ENCODE data around the gene USP36. TPM values are rescaled to one million over a fixed set of nuclear protein-coding genes. Genes with fewer than 3 reads are reported as not detected.
A peak's percentile ranks its signal among the peaks of the same experiment; 100 is the strongest.
"Not testable (repeated sequence)": the region's sequence is repeated elsewhere in the genome, so short reads cannot be mapped to it uniquely, and the experiment has no call there.

The USP36 gene
- total RNA-seq, 1 donor from 2014 or later = 59.0 TPM

DNA sequence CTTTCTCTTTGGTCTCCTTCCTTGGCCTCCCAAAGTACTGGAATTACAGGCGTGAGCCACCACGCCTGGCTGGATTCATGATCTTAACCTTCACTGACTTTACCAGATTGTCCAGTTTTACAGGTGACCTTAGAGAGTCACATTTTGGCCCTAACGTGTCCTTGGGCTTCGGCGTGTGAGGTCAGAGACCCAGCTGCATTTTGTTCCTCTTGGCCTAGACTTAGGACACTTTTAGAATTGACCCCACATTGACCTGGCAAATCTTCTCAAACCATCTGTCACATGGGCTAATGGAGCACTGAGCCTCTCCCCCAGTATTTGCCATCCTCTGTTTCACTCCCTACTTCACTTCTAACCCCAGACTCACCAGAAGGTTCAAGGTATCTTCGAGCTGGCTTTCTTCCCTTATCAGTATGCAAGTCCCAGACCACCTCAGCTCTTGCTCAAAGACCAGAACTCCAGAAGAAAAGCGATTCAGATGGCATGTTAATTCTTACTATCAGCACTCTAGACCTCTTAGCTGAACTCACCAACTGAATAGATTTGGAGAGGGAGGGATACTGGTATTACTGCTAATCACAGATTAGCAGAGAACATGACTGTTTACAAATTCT is 56.8 kb downstream of the USP36 start:
- no peaks in the 10 kb centered on the region for H3K9me3 Mint-ChIP-seq
- no peak for DNase-seq (ENCODE audit: low read depth, low spot score)
- TF ChIP-seq, protein P1, sequence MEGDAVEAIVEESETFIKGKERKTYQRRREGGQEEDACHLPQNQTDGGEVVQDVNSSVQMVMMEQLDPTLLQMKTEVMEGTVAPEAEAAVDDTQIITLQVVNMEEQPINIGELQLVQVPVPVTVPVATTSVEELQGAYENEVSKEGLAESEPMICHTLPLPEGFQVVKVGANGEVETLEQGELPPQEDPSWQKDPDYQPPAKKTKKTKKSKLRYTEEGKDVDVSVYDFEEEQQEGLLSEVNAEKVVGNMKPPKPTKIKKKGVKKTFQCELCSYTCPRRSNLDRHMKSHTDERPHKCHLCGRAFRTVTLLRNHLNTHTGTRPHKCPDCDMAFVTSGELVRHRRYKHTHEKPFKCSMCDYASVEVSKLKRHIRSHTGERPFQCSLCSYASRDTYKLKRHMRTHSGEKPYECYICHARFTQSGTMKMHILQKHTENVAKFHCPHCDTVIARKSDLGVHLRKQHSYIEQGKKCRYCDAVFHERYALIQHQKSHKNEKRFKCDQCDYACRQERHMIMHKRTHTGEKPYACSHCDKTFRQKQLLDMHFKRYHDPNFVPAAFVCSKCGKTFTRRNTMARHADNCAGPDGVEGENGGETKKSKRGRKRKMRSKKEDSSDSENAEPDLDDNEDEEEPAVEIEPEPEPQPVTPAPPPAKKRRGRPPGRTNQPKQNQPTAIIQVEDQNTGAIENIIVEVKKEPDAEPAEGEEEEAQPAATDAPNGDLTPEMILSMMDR (conservative IDR thresholded peaks at IDR 0.05) = no peak
- peaks cover 3% of the 10 kb centered on the region for H3K36me3 Mint-ChIP-seq (ENCODE audit: low read depth)
- H3K4me3 Mint-ChIP-seq = peak overlapping the region; percentile 74
- H3K27ac Mint-ChIP-seq (ENCODE audit: unreplicated experiment) = no peak overlapping the region
- H3K4me1 Mint-ChIP-seq = peaks cover 23% of the 10 kb centered on the region
- no peaks in the 10 kb centered on the region for H3K27me3 Mint-ChIP-seq (ENCODE audit: low read depth)

DNA sequence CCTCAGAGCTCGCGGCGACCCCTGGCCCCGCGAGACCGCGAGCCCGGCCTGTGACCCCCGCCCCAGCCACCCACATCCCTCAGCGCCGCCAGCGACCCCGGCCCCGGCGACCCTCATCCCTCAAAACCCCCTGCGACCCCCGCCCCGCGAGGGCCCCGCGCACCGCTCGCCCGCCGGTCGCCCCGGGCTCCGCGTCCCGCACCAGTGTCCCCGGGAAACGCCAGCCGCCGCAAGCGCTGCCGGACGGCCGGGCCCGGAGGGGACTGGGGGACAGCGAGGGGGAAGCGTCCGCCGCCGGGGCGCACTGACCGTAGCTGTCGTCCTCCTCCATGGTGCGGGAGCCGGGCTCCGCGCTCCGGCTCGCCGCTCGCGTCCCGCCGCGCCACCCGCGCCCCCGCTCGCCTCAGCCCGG is 58.7 kb downstream of the USP36 start, which contains the start of gene CYTH1:
CYTH1 (minus strand) TSS at position 381 of the 412 bp plus-strand sequence; CDS start at position 331, 50 bp downstream.
- DNase-seq (ENCODE audit: low read depth, low spot score) = no peak
- Mint-ChIP-seq H3K36me3 (ENCODE audit: low read depth) (no peaks in the 10 kb centered on the region), H3K4me1 (peaks cover 23% of the 10 kb centered on the region), H3K27me3 (ENCODE audit: low read depth) (no peaks in the 10 kb centered on the region), H3K4me3 (peak within 1 kb of the TSS; percentile 91), H3K9me3 (no peaks in the 10 kb centered on the region), H3K27ac (ENCODE audit: unreplicated experiment) (peak within 1 kb of the TSS; percentile 91)
- TF ChIP-seq, protein P1 (conservative IDR thresholded peaks at IDR 0.05) = no peak

DNA sequence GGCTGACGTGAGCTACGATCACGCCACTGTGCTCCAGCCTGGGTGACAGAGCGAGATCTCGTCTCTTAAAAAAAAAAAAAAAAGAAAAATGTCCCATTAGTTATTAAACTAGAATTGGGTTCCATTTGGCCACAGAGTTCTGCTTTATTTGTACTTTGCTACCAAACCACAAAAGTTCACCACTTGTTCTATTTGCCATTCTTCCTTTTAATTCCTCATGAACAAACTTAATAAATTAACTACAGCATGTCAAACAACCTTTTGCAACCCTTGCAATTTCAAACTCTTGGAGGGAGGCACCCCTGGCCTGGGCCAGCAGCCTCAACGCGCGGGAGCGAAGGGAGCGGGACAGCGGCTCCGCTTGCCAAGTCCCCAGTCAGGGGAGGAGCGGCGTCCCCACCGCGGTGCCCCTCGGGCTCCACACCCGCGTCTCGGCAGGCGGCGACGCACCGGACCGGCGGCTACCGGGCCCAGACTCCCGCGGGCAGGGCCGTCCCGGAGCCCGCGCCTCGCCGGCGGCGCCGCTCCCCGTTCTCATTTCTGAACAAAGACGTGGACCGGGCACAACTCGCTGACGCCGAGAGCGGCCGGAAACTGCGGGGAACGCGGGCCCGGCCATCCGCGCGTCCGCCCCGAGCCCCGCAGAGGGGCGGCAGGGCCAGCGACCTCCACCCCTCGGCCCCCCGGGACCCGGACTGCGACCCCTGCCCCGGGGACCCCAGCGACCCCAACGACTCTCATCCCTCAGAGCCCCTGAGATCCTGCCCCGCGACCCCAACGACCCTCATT is 59.3 kb downstream of the USP36 start:
- Mint-ChIP-seq H3K9me3 (no peaks in the 10 kb centered on the region), H3K27ac (ENCODE audit: unreplicated experiment) (peak overlapping the region; percentile 71), H3K36me3 (ENCODE audit: low read depth) (no peaks in the 10 kb centered on the region), H3K4me3 (peak overlapping the region; percentile 91), H3K4me1 (peaks cover 23% of the 10 kb centered on the region), H3K27me3 (ENCODE audit: low read depth) (no peaks in the 10 kb centered on the region)
- DNase-seq (ENCODE audit: low read depth, low spot score) = peak; percentile 46
- TF ChIP-seq, protein P1 (conservative IDR thresholded peaks at IDR 0.05) = no peak

DNA sequence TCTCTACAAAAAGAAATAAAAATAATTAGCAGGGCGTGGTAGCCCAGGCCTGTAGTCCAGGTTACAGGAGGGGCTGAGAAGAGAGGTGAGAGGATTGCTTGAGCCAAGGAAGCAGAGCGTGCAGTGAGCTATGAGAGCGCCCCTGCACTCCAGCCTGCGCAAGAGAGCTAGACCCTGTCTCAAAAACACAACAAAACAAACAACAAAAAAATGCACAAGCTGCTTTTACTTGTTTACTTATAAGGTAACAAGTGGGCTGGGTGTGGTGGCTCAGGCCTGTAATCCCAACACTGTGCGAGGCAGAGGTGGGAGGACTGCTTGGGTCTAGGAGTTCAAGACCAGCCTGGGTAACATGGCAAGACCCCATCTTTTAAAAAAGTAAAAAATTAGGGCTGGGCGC is 60.3 kb downstream of the USP36 start:
- Mint-ChIP-seq H3K4me3 (peak overlapping the region; percentile 79), H3K36me3 (ENCODE audit: low read depth) (no peaks in the 10 kb centered on the region), H3K4me1 (peaks cover 25% of the 10 kb centered on the region), H3K9me3 (no peaks in the 10 kb centered on the region), H3K27ac (ENCODE audit: unreplicated experiment) (no peak overlapping the region), H3K27me3 (ENCODE audit: low read depth) (no peaks in the 10 kb centered on the region)
- no peak for DNase-seq (ENCODE audit: low read depth, low spot score)
- TF ChIP-seq, protein P1 (conservative IDR thresholded peaks at IDR 0.05) = no peak

DNA sequence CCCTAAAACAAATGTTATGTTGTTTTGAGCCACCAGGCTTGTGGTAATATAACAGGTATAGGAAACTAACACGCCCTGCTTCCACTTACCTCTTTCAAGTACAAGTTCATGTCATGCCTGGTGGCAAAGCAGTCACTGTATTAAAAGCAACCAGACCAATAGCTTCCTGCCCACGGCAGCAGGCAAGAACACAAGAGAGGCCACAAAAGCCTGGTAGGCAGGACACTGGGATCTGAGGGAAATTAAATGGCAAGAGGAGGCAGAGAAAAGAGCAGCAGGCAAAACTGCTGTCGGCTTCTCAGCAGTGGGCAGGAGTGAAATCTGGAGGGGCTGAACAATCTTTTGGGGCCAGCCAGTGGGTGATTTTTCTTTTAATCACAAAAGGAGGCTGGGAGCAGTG is 60.8 kb downstream of the USP36 start:
- H3K36me3 Mint-ChIP-seq (ENCODE audit: low read depth) = no peaks in the 10 kb centered on the region
- TF ChIP-seq, protein P1 (conservative IDR thresholded peaks at IDR 0.05) = no peak
- no peak overlapping the region for H3K27ac Mint-ChIP-seq (ENCODE audit: unreplicated experiment)
- no peaks in the 10 kb centered on the region for H3K9me3 Mint-ChIP-seq
- H3K4me3 Mint-ChIP-seq = peak overlapping the region; percentile 79
- DNase-seq (ENCODE audit: low read depth, low spot score) = no peak
- H3K27me3 Mint-ChIP-seq (ENCODE audit: low read depth) = no peaks in the 10 kb centered on the region
- peaks cover 27% of the 10 kb centered on the region for H3K4me1 Mint-ChIP-seq

DNA sequence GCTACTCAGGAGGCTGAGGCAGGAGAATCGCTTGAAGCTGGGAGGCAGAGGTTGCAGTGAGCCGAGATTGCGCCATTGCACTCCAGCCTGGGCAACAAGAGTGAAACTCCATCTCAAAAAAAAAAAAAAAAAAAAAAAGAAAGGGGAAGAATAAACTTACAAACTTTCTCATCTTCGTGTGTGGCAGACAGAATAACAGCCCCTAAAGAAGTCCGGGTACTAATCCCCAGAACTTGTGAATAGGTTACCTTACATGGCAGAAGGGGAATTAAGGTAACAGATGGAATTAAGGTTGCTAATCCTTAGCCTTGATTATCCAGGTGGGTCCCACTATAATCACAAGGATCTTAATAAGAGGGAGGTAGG is 61.3 kb downstream of the USP36 start:
- Mint-ChIP-seq H3K4me1 (peaks cover 32% of the 10 kb centered on the region), H3K4me3 (peak overlapping the region; percentile 79)
- DNase-seq (ENCODE audit: low read depth, low spot score); H3K27me3 Mint-ChIP-seq (ENCODE audit: low read depth); H3K27ac Mint-ChIP-seq (ENCODE audit: unreplicated experiment); H3K36me3 Mint-ChIP-seq (ENCODE audit: low read depth); H3K9me3 Mint-ChIP-seq: not testable (repeated sequence)
